ENCODE data around the gene SOX5. TPM values are rescaled to one million over a fixed set of nuclear protein-coding genes. Genes with fewer than 3 reads are reported as not detected.

The SOX5 gene
- total and polyA plus RNA-seq, 2 experiments from 2014 or later = 1.0 to 4.7 TPM

GRCh38 chr12:23556661-23557060, 392.8 kb downstream of the SOX5 start:
- Mint-ChIP-seq H3K27ac (no peak overlapping the region), H3K9me3 (no peaks in the 10 kb centered on the region), H3K36me3 (ENCODE audit: low read depth) (no peaks in the 10 kb centered on the region), H3K27me3 (ENCODE audit: insufficient read depth, low read depth, poor library complexity) (peaks cover 2% of the 10 kb centered on the region), H3K4me1 (peaks cover 8% of the 10 kb centered on the region), H3K4me3 (no peak overlapping the region)
- H3F3A ChIP-seq (replicated peaks; ENCODE audit: low read depth) = no peaks in the 10 kb centered on the region
- H3K79me2 ChIP-seq (replicated peaks; ENCODE audit: insufficient read depth) = no peaks in the 10 kb centered on the region
- H4K20me1 ChIP-seq (replicated peaks; ENCODE audit: insufficient read depth) = no peaks in the 10 kb centered on the region
- TF ChIP-seq POLR2AphosphoS5 (IDR thresholded peaks at IDR 0.05; ENCODE audit: low read depth) = no peak
- H3K9me2 ChIP-seq (ENCODE audit: insufficient read depth) = no peaks in the 10 kb centered on the region
- H2AFZ ChIP-seq = no peak overlapping the region
- H3K4me3 ChIP-seq = no peak overlapping the region
- no peak overlapping the region for H3K27ac ChIP-seq (ENCODE audit: low read depth)
- ATAC-seq (no peak), DNase-seq (ENCODE audit: low spot score) (no peak)
- no peak overlapping the region for H3K4me2 ChIP-seq
- no peaks in the 10 kb centered on the region for H3K36me3 ChIP-seq (ENCODE audit: insufficient read depth)
- no peaks in the 10 kb centered on the region for H3K27me3 ChIP-seq (ENCODE audit: insufficient read depth)
- H3K4me1 ChIP-seq (ENCODE audit: insufficient read depth) = 0 out of 2 replicates have a peak, but pooled peaks cover 2% of the 10 kb centered on the region

GRCh38 chr12:23555825-23556207, 393.7 kb downstream of the SOX5 start:
- Histone ChIP-seq H2AFZ (no peak overlapping the region), H3K36me3 (ENCODE audit: insufficient read depth) (no peaks in the 10 kb centered on the region), H3K27ac (ENCODE audit: low read depth) (no peak overlapping the region), H3K4me2 (no peak overlapping the region), H3F3A (replicated peaks; ENCODE audit: low read depth) (no peaks in the 10 kb centered on the region), H3K27me3 (ENCODE audit: insufficient read depth) (no peaks in the 10 kb centered on the region), H3K4me1 (ENCODE audit: insufficient read depth) (no peaks in the 10 kb centered on the region), H3K9me2 (ENCODE audit: insufficient read depth) (no peaks in the 10 kb centered on the region), H3K79me2 (replicated peaks; ENCODE audit: insufficient read depth) (no peaks in the 10 kb centered on the region), H3K4me3 (no peak overlapping the region), H4K20me1 (replicated peaks; ENCODE audit: insufficient read depth) (no peaks in the 10 kb centered on the region)
- H3K9me3 Mint-ChIP-seq = no peaks in the 10 kb centered on the region
- no peak overlapping the region for H3K27ac Mint-ChIP-seq
- H3K36me3 Mint-ChIP-seq (ENCODE audit: low read depth) = no peaks in the 10 kb centered on the region
- no peaks in the 10 kb centered on the region; the same call in 2 of the 3 replicates for H3K4me1 Mint-ChIP-seq
- DNase-seq (ENCODE audit: low spot score) (no peak), ATAC-seq (no peak)
- H3K27me3 Mint-ChIP-seq (ENCODE audit: insufficient read depth, low read depth, poor library complexity) = peaks cover 2% of the 10 kb centered on the region
- H3K4me3 Mint-ChIP-seq = no peak overlapping the region
- TF ChIP-seq JUNB (IDR thresholded peaks at IDR 0.05; ENCODE audit: unreplicated experiment) (no peak), REST (IDR thresholded peaks at IDR 0.05; ENCODE audit: unreplicated experiment) (no peak), POLR2AphosphoS5 (IDR thresholded peaks at IDR 0.05; ENCODE audit: low read depth) (no peak), ZNF331 (CRISPR knock-in tag; IDR thresholded peaks at IDR 0.05; ENCODE audit: low read depth) (no peak), STAT1 (IDR thresholded peaks at IDR 0.05; ENCODE audit: unreplicated experiment) (no peak), CREB1 (CRISPR knock-in tag; IDR thresholded peaks at IDR 0.05; ENCODE audit: low read depth) (no peak), ETS1 (IDR thresholded peaks at IDR 0.05) (no peak), EZH2 (IDR thresholded peaks at IDR 0.05; ENCODE audit: low read depth, unreplicated experiment) (no peak), EZH2phosphoT487 (IDR thresholded peaks at IDR 0.05; ENCODE audit: unreplicated experiment) (no peak), NANOG (IDR thresholded peaks at IDR 0.05; ENCODE audit: borderline replicate concordance) (no peak), ZNF114 (CRISPR knock-in tag; IDR thresholded peaks at IDR 0.05) (no peak), CTCF (conservative IDR thresholded peaks at IDR 0.05; ENCODE audit: low read depth in 2 of 2) (no peak)
